ENCODE measurements around the gene COL20A1. TPM values are rescaled to one million over a fixed set of nuclear protein-coding genes. Genes with fewer than 3 reads are reported as not detected.

The COL20A1 gene
- total RNA-seq, 1 experiment from 2014 or later, result not detected

DNA sequence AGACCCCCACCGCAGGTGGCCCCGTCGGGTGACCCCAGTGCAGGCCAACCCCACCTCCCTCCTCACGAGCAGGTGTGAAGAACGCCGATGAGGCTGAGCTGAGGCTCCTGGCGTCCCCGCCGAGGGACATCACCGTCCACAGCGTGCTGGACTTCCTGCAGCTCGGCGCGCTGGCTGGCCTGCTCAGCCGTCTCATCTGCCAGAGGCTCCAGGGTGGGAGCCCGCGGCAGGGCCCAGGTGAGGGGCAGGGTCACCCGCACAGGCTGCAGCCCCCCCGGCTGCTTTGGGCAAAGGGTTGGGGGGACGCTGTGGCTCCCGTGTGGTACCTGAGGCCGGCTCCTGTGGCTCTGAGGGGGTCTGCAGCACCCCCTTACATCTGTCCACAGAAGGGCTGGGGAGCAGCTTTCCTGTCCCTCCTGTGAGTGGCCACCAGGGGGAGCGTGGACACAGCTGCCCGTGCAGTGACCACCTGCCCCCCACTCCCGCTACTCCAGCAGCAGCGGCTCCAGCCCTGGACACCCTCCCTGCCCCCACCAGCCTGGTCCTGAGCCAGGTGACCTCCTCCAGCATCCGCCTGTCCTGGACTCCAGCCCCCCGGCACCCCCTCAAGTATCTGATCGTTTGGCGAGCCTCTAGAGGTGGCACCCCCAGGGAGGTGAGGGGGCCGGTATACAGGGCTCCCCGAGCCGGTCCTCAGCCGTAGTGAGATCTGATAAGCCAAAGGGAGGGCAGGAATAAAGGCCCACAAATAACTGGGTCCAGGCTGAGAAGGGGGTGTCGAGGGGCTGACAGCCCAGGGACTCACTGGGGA is 16.5 kb downstream of the COL20A1 start:
- no TSS peak for BruUV-seq (replicated peaks)

DNA sequence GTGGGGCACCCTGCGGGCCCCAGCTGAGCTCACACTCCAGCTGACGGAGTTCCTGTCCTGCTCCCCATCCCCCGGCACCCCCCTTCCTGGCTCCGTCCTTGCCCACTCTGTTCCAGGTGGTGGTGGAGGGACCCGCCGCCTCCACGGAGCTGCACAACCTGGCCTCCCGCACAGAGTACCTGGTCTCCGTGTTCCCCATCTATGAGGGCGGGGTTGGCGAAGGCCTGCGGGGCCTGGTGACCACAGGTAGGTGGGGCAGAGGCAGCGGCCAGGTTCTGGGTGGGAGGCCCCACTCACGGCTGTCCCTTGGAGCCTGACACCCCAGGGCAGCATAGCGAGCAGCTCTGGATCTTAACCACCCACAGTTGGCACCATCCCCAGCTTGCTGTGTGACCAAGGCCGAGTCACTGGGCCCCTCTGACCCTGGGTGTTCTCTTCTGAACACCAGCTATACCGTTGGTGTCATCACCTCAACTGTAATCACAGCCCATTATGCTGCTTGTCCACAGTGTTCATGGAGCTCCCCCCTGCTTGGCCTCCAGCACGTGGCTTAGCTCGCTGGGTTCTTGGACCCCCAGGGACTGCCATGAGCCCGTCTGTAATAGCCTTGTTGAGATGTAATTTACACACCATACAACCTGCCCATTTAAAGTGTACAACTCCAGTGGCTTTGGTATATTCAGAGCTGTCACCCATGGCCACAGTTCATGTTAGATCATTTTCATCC is 17.4 kb downstream of the COL20A1 start:
- ChIA-PET CTCF (interaction anchor here (2.8 kb wide), 1 partner anchor 72 kb away, joined by 37 read pairs; no protein-coding TSS in a partner anchor), POLR2A (ENCODE audit: unreplicated experiment) (no interaction called here)
- Histone ChIP-seq H3F3A (ENCODE audit: low read length, unreplicated experiment) (no peaks in the 10 kb centered on the region), H3K27me3 (ENCODE audit: low read length) (peaks cover 16% of the 10 kb centered on the region; the same call in 1 of the 2 replicates), H3K4me2 (ENCODE audit: low read length) (no peak overlapping the region), H4K20me1 (ENCODE audit: low read length) (no peaks in the 10 kb centered on the region), H3K9me2 (replicated peaks; ENCODE audit: low read length) (no peaks in the 10 kb centered on the region), H3K79me2 (ENCODE audit: low read length) (no peaks in the 10 kb centered on the region), H3K27ac (ENCODE audit: low read length) (no peak overlapping the region), H3K4me1 (ENCODE audit: insufficient read depth, low read length) (no peaks in the 10 kb centered on the region), H2AFZ (ENCODE audit: low read length) (no peak overlapping the region), H3K9me3 (ENCODE audit: low read length) (no peaks in the 10 kb centered on the region), H3K9ac (ENCODE audit: low read length) (no peak overlapping the region), H3K36me3 (ENCODE audit: low read depth, low read length) (no peaks in the 10 kb centered on the region), H3K4me3 (ENCODE audit: low read length) (no peak overlapping the region)
- BruUV-seq (replicated peaks), result no TSS peak
- intact Hi-C loops (cut with micrococcal nuclease), result no loop called here
- ATAC-seq (peak; percentile 49), DNase-seq (peak; percentile 41)
- TF ChIP-seq EZH2 (IDR thresholded peaks at IDR 0.05; ENCODE audit: low read length, unreplicated experiment), result no peak
- TF ChIP-seq EZH2phosphoT487 (IDR thresholded peaks at IDR 0.05; ENCODE audit: borderline replicate concordance, low read length), result no peak
- TF ChIP-seq, protein P1, sequence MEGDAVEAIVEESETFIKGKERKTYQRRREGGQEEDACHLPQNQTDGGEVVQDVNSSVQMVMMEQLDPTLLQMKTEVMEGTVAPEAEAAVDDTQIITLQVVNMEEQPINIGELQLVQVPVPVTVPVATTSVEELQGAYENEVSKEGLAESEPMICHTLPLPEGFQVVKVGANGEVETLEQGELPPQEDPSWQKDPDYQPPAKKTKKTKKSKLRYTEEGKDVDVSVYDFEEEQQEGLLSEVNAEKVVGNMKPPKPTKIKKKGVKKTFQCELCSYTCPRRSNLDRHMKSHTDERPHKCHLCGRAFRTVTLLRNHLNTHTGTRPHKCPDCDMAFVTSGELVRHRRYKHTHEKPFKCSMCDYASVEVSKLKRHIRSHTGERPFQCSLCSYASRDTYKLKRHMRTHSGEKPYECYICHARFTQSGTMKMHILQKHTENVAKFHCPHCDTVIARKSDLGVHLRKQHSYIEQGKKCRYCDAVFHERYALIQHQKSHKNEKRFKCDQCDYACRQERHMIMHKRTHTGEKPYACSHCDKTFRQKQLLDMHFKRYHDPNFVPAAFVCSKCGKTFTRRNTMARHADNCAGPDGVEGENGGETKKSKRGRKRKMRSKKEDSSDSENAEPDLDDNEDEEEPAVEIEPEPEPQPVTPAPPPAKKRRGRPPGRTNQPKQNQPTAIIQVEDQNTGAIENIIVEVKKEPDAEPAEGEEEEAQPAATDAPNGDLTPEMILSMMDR (conservative IDR thresholded peaks at IDR 0.05; ENCODE audit: low read depth, low read length), result no peak

More for the DNA sequence above, 16.5 kb downstream of the COL20A1 start:
- intact Hi-C loops (cut with micrococcal nuclease), result loop anchor here (1.0 kb wide), 1 partner anchor 72 kb away; no protein-coding TSS in a partner anchor
- Histone ChIP-seq H3F3A (ENCODE audit: low read length, unreplicated experiment) (no peaks in the 10 kb centered on the region), H3K27me3 (ENCODE audit: low read length) (peaks cover 16% of the 10 kb centered on the region; the same call in 1 of the 2 replicates), H3K4me2 (ENCODE audit: low read length) (no peak overlapping the region), H3K9me3 (ENCODE audit: low read length) (no peaks in the 10 kb centered on the region), H3K4me1 (ENCODE audit: insufficient read depth, low read length) (no peaks in the 10 kb centered on the region), H4K20me1 (ENCODE audit: low read length) (no peaks in the 10 kb centered on the region), H2AFZ (ENCODE audit: low read length) (no peak overlapping the region), H3K9ac (ENCODE audit: low read length) (no peak overlapping the region), H3K79me2 (ENCODE audit: low read length) (no peaks in the 10 kb centered on the region), H3K4me3 (ENCODE audit: low read length) (no peak overlapping the region), H3K27ac (ENCODE audit: low read length) (no peak overlapping the region), H3K36me3 (ENCODE audit: low read depth, low read length) (no peaks in the 10 kb centered on the region), H3K9me2 (replicated peaks; ENCODE audit: low read length) (no peaks in the 10 kb centered on the region)
- DNase-seq, result peak; percentile 35
- POLR2A ChIA-PET (ENCODE audit: unreplicated experiment), result no interaction called here
- ATAC-seq, result peak; percentile 75
- CTCF ChIA-PET, result interaction anchor here (0.7 to 2.8 kb wide), 5 partner anchors 12 to 226 kb away, joined by 3 to 37 read pairs (median 4); no protein-coding TSS in a partner anchor
- TF ChIP-seq, protein P1 (conservative IDR thresholded peaks at IDR 0.05; ENCODE audit: low read depth, low read length), result peak; percentile 87
- TF ChIP-seq EZH2phosphoT487 (IDR thresholded peaks at IDR 0.05; ENCODE audit: borderline replicate concordance, low read length) (no peak), EZH2 (IDR thresholded peaks at IDR 0.05; ENCODE audit: low read length, unreplicated experiment) (no peak)
